Activated T-cell treated with anti-CD3 and anti-CD28 coated beads for 1 hour (primary cell): Measurements from ENCODE around the gene ARL16.

ENCODE experiments used
- DNase-seq: peaks from one replicate; pipeline ENCODE4 v3.0.0-alpha.2; 2020; ENCODE audit warnings: low read depth

Gene ARL16

GRCh38 chr17:81644496-81644895 lies 39.1 kb downstream of the ARL16 start:
- DNase-seq: no peak

GRCh38 chr17:81641825-81642489 lies 41.6 kb downstream of the ARL16 start:
- DNase-seq: no peak

- DNase-seq: no peak
These were observed 43.6 kb downstream of the ARL16 start for GRCh38 chr17:81640011-81640410.

GRCh38 chr17:81638683-81639082 lies 44.9 kb downstream of the ARL16 start:
- DNase-seq: no peak

- DNase-seq: peak; percentile 83
These were observed 46.9 kb downstream of the ARL16 start, which contains the start of the genes NPLOC4 and TSPAN10 for GRCh38 chr17:81636505-81637288. NPLOC4 (minus strand) TSS chr17:81637112; CDS start chr17:81636930, 182 bp downstream. TSPAN10 (plus strand) TSS chr17:81637196; CDS start chr17:81642413, 5,217 bp downstream.

GRCh38 chr17:81635973-81636504 lies 47.6 kb downstream of the ARL16 start:
- no peak for DNase-seq

GRCh38 chr17:81635431-81635830 lies 48.2 kb downstream of the ARL16 start:
- DNase-seq: no peak

GRCh38 chr17:81631482-81631881 lies 52.1 kb downstream of the ARL16 start:
- no peak for DNase-seq
